ENCODE data around the gene BPHL.
"Not testable (repeated sequence)": the region's sequence is repeated elsewhere in the genome, so short reads cannot be mapped to it uniquely, and the experiment has no call there.

Gene BPHL

GRCh38 chr6:3118353-3119039, at the start of gene BPHL:
Gene BPHL, plus strand, starts transcription at chr6:3118711. Its CDS starts 30 bp downstream, at chr6:3118741.
- peak; percentile 99 for DNase-seq

- DNase-seq: no peak
Observed at GRCh38 chr6:3071568-3071967, 46.9 kb upstream of the BPHL start.

- DNase-seq: no peak
Observed at GRCh38 chr6:3072798-3073197, 45.7 kb upstream of the BPHL start.

GRCh38 chr6:3073382-3073781, 45.1 kb upstream of the BPHL start:
- no peak for DNase-seq

- no peak for DNase-seq
Observed at GRCh38 chr6:3075772-3076113, 42.8 kb upstream of the BPHL start.

GRCh38 chr6:3076320-3076719, 42.2 kb upstream of the BPHL start:
- DNase-seq: no peak

- no peak for DNase-seq
Observed at GRCh38 chr6:3077430-3077829, 41.1 kb upstream of the BPHL start.

GRCh38 chr6:3078952-3079351, 39.6 kb upstream of the BPHL start:
- DNase-seq: not testable (repeated sequence)

- DNase-seq: no peak
Observed at GRCh38 chr6:3079682-3080081, 38.8 kb upstream of the BPHL start.

GRCh38 chr6:3081960-3082359, 36.6 kb upstream of the BPHL start:
- no peak for DNase-seq

- DNase-seq: no peak
Observed at GRCh38 chr6:3085074-3085473, 33.4 kb upstream of the BPHL start.

- DNase-seq: no peak
Observed at GRCh38 chr6:3086282-3086946, 32.1 kb upstream of the BPHL start.

GRCh38 chr6:3088446-3088845, 30.1 kb upstream of the BPHL start:
- DNase-seq: no peak

- no peak for DNase-seq
Observed at GRCh38 chr6:3088968-3089367, 29.5 kb upstream of the BPHL start.

GRCh38 chr6:3090013-3090412, 28.5 kb upstream of the BPHL start:
- no peak for DNase-seq

- no peak for DNase-seq
Observed at GRCh38 chr6:3094815-3095214, 23.7 kb upstream of the BPHL start.

- DNase-seq: no peak
Observed at GRCh38 chr6:3102875-3103274, 15.6 kb upstream of the BPHL start.

GRCh38 chr6:3108746-3109414, 9.6 kb upstream of the BPHL start:
- DNase-seq: no peak

- no peak for DNase-seq
Observed at GRCh38 chr6:3109761-3110160, 8.8 kb upstream of the BPHL start.

- no peak for DNase-seq
Observed at GRCh38 chr6:3114377-3114776, 4.1 kb upstream of the BPHL start.

- DNase-seq: no peak
Observed at GRCh38 chr6:3117912-3118352, 579 bp upstream of the BPHL start.

GRCh38 chr6:3119040-3119723, 671 bp downstream of the BPHL start:
- no peak for DNase-seq

GRCh38 chr6:3120765-3121089, 2.2 kb downstream of the BPHL start:
- no peak for DNase-seq

GRCh38 chr6:3122823-3123182, 4.3 kb downstream of the BPHL start:
- no peak for DNase-seq
